HG03520 (cell line): ENCODE data around the gene RBFOX2.
"Not testable (repeated sequence)": the region's sequence is repeated elsewhere in the genome, so short reads cannot be mapped to it uniquely, and the experiment has no call there.

Experiments used
- ATAC-seq: cut with Tn5 transposase; IDR thresholded peaks from one replicate; pipeline ENCODE4 v1.9.1; 2021; ENCODE audit warnings: mild to moderate bottlenecking, moderate library complexity; ENCODE audit not compliant: unreplicated experiment

The RBFOX2 gene

GRCh38 chr22:36028646-36029405 is at the start of gene RBFOX2:
TSS of gene RBFOX2 (minus strand) at chr22:36028824. CDS start at chr22:36028425, 399 bp downstream.
- ATAC-seq: no peak

- ATAC-seq: no peak
Observed at GRCh38 chr22:36077271-36077670, 48.6 kb upstream of the RBFOX2 start.

- no peak for ATAC-seq
Observed at GRCh38 chr22:36075724-36076123, 47.1 kb upstream of the RBFOX2 start.

- no peak for ATAC-seq
Observed at GRCh38 chr22:36075230-36075629, 46.6 kb upstream of the RBFOX2 start.

- no peak for ATAC-seq
Observed at GRCh38 chr22:36073476-36073875, 44.9 kb upstream of the RBFOX2 start.

- ATAC-seq: not testable (repeated sequence)
Observed at GRCh38 chr22:36070645-36071044, 42.0 kb upstream of the RBFOX2 start.

GRCh38 chr22:36069368-36069767 is 40.7 kb upstream of the RBFOX2 start:
- no peak for ATAC-seq

- no peak for ATAC-seq
Observed at GRCh38 chr22:36068776-36069344, 40.2 kb upstream of the RBFOX2 start.

- ATAC-seq: no peak
Observed at GRCh38 chr22:36067235-36067558, 38.6 kb upstream of the RBFOX2 start.

- ATAC-seq: no peak
Observed at GRCh38 chr22:36065775-36066544, 37.3 kb upstream of the RBFOX2 start.

GRCh38 chr22:36065462-36065774 is 36.8 kb upstream of the RBFOX2 start:
- no peak for ATAC-seq

- ATAC-seq: no peak
Observed at GRCh38 chr22:36064358-36064757, 35.7 kb upstream of the RBFOX2 start.

- ATAC-seq: no peak
Observed at GRCh38 chr22:36056980-36057379, 28.4 kb upstream of the RBFOX2 start.

- no peak for ATAC-seq
Observed at GRCh38 chr22:36055376-36056295, 27.0 kb upstream of the RBFOX2 start.

- not testable (repeated sequence) for ATAC-seq
Observed at GRCh38 chr22:36054446-36054845, 25.8 kb upstream of the RBFOX2 start.

- ATAC-seq: no peak
Observed at GRCh38 chr22:36053242-36054147, 24.9 kb upstream of the RBFOX2 start.

- ATAC-seq: no peak
Observed at GRCh38 chr22:36052505-36052941, 23.9 kb upstream of the RBFOX2 start.

GRCh38 chr22:36049678-36049997 is 21.0 kb upstream of the RBFOX2 start:
- no peak for ATAC-seq

GRCh38 chr22:36048911-36049677 is 20.5 kb upstream of the RBFOX2 start:
- ATAC-seq: no peak
